Measurements from ENCODE around the gene EPB41L3.

The EPB41L3 gene

GRCh38 chr18:5537860-5538259, 5.9 kb downstream of the EPB41L3 start:
- no peak overlapping the region for H3K9ac ChIP-seq
- H3K4me3 ChIP-seq (ENCODE audit: low read depth, low read length): no peak overlapping the region
- H3K4me1 ChIP-seq: peaks cover 7% of the 10 kb centered on the region
- H3K27me3 ChIP-seq (ENCODE audit: control insufficient read depth, insufficient read depth, low read length): no peaks in the 10 kb centered on the region
- H2AFZ ChIP-seq: no peak overlapping the region
- H3K36me3 ChIP-seq (ENCODE audit: control insufficient read depth, insufficient read depth, low read length): no peaks in the 10 kb centered on the region
- no peaks in the 10 kb centered on the region for H3K9me3 ChIP-seq (ENCODE audit: control insufficient read depth, low read length)
- H3K27ac ChIP-seq: no peak overlapping the region
- H3K79me2 ChIP-seq: peaks cover 24% of the 10 kb centered on the region
- TF ChIP-seq CTCF (IDR thresholded peaks at IDR 0.05): no peak
- no peak overlapping the region for H3K4me2 ChIP-seq (ENCODE audit: low read length)

GRCh38 chr18:5534845-5535244, 9.0 kb downstream of the EPB41L3 start:
- Histone ChIP-seq H3K4me1 (peaks cover 7% of the 10 kb centered on the region), H3K27ac (no peak overlapping the region), H3K9ac (no peak overlapping the region), H3K36me3 (ENCODE audit: control insufficient read depth, insufficient read depth, low read length) (no peaks in the 10 kb centered on the region), H3K9me3 (ENCODE audit: control insufficient read depth, low read length) (no peaks in the 10 kb centered on the region), H3K27me3 (ENCODE audit: control insufficient read depth, insufficient read depth, low read length) (no peaks in the 10 kb centered on the region), H3K4me3 (ENCODE audit: low read depth, low read length) (no peak overlapping the region), H3K4me2 (ENCODE audit: low read length) (no peak overlapping the region), H3K79me2 (peaks cover 27% of the 10 kb centered on the region), H2AFZ (no peak overlapping the region)
- no peak for TF ChIP-seq CTCF (IDR thresholded peaks at IDR 0.05)

- Histone ChIP-seq H2AFZ (no peak overlapping the region), H3K4me2 (ENCODE audit: low read length) (no peak overlapping the region), H3K4me1 (peaks cover 4% of the 10 kb centered on the region), H3K79me2 (peaks cover 18% of the 10 kb centered on the region), H3K9me3 (ENCODE audit: control insufficient read depth, low read length) (no peaks in the 10 kb centered on the region), H3K27me3 (ENCODE audit: control insufficient read depth, insufficient read depth, low read length) (no peaks in the 10 kb centered on the region), H3K27ac (no peak overlapping the region), H3K4me3 (ENCODE audit: low read depth, low read length) (no peak overlapping the region), H3K9ac (no peak overlapping the region), H3K36me3 (ENCODE audit: control insufficient read depth, insufficient read depth, low read length) (no peaks in the 10 kb centered on the region)
- no peak for TF ChIP-seq CTCF (IDR thresholded peaks at IDR 0.05)
Measured at GRCh38 chr18:5532066-5532465, 11.7 kb downstream of the EPB41L3 start.

- Histone ChIP-seq H3K79me2 (peaks cover 15% of the 10 kb centered on the region), H3K9ac (no peak overlapping the region), H3K4me2 (ENCODE audit: low read length) (no peak overlapping the region), H2AFZ (no peak overlapping the region), H3K4me3 (ENCODE audit: low read depth, low read length) (no peak overlapping the region), H3K27ac (no peak overlapping the region), H3K27me3 (ENCODE audit: control insufficient read depth, insufficient read depth, low read length) (no peaks in the 10 kb centered on the region), H3K36me3 (ENCODE audit: control insufficient read depth, insufficient read depth, low read length) (no peaks in the 10 kb centered on the region), H3K9me3 (ENCODE audit: control insufficient read depth, low read length) (no peaks in the 10 kb centered on the region), H3K4me1 (peaks cover 4% of the 10 kb centered on the region)
- TF ChIP-seq CTCF (IDR thresholded peaks at IDR 0.05): no peak
Measured at GRCh38 chr18:5530629-5531178, 13.1 kb downstream of the EPB41L3 start.

- H3K4me3 ChIP-seq (ENCODE audit: low read depth, low read length): no peak overlapping the region
- H3K27ac ChIP-seq: no peak overlapping the region
- no peak overlapping the region for H3K4me2 ChIP-seq (ENCODE audit: low read length)
- H3K27me3 ChIP-seq (ENCODE audit: control insufficient read depth, insufficient read depth, low read length): no peaks in the 10 kb centered on the region
- no peaks in the 10 kb centered on the region for H3K36me3 ChIP-seq (ENCODE audit: control insufficient read depth, insufficient read depth, low read length)
- peaks cover 12% of the 10 kb centered on the region for H3K79me2 ChIP-seq
- H3K4me1 ChIP-seq: peaks cover 6% of the 10 kb centered on the region
- no peak overlapping the region for H3K9ac ChIP-seq
- no peaks in the 10 kb centered on the region for H3K9me3 ChIP-seq (ENCODE audit: control insufficient read depth, low read length)
- TF ChIP-seq CTCF (IDR thresholded peaks at IDR 0.05): no peak
- H2AFZ ChIP-seq: no peak overlapping the region
Measured at GRCh38 chr18:5529471-5529870, 14.3 kb downstream of the EPB41L3 start.
